OCI-M1 (cell line): ENCODE data around the gene GNA12.

Experiments used
- DNase-seq: peaks from one replicate; lab custom pipeline; 2025; lab: John Stamatoyannopoulos, UW

The GNA12 gene

DNA sequence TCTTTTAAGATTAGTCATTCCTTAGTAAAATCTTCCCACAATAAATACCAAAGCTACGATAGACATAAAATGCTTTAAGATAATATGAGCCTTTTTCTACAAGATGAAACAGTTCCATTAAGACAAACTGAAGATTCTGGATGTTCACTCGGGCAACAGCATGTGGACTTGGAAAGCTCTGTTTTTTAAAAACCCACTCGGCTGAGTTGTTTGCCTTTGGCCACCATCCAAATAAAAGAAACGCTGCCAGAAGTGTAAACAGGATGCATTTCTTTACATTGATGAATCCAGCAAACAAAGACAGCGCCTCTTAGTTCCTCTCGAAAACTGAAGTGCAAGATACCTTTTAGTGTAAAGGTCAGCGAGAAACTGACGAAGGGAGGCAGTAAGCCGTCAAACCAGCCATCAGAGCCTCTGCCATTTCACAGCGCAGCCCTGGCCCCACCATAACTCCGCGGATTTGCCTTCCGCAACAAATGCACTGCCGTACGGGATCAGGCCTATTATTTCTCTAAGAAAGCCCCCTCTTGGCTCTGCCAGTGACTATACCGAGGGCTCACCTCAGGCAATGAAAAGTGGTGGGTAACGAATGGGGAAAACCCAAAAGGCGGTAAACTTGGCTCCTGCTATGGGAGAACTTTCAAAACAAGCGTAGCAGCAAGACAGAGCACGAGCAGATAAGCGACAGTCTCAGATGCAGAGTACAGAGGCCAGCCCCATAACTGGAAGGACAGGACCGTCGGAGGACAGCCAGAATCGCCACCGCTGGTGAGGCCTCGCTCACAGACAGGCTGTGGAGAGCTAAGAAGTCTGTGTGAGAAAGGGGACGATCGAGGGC, 41.4 kb downstream of the GNA12 start:
- no peak for DNase-seq

- DNase-seq, result no peak
Observed at GRCh38 chr7:2802101-2802500, 42.0 kb downstream of the GNA12 start.

DNA sequence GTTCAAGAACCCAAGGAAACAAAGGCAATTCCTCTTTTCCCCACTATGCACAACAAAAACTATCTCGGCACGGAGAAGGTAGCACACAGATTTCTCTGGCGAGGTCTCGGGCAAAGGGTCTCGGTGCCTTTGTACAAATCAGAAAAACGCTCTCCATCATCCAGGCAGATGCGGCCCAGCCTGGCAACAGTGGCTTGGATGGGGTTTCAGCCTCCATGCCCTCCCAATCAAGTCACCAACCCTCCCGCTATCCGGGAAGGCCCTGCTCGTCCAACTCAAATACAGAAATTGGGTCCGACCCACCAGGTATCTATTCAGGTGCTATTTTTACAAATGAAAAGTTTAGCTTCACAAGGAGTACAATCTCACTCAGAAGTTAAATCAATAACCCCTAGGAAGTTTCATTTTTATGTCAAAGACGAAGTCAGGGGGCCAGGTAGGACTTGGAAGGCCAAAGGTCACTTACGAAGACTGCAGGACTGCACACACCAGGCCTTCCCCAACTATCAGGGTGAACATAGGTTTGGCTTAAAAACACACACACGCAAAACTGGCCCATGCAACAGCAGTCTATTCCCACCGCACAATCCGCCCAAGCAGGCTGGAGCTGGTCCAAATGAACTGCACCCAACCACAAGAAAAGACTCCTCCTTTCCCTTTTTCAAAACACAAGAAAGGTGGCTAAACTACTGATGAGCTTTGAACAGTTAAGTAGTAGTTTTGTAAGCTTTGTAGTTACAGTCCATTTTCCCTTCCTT, 43.0 kb downstream of the GNA12 start:
- peak; percentile 62 for DNase-seq

- DNase-seq, result no peak
Observed at GRCh38 chr7:2800220-2800930, 43.7 kb downstream of the GNA12 start.

DNA sequence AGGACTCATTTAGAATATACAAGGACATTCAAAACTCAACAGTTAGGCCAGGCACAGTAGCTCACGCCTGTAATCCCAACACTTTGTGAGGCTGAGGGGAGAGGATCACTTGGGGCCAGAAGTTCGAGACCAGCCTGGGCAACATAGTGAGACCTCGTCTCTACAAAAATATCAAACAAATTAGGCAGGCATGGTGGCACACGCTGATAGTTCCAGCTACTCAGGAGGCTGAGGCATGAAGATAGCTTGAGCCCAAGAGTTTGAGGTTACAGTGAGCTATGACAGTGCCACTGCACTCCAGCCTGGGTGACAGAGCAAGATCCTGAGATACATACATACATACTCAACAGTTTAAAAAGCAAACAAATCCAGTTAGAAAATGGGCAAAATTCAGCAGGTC, 44.9 kb downstream of the GNA12 start:
- peak; percentile 36 for DNase-seq

- no peak for DNase-seq
Observed at GRCh38 chr7:2798669-2799068, 45.4 kb downstream of the GNA12 start.

DNA sequence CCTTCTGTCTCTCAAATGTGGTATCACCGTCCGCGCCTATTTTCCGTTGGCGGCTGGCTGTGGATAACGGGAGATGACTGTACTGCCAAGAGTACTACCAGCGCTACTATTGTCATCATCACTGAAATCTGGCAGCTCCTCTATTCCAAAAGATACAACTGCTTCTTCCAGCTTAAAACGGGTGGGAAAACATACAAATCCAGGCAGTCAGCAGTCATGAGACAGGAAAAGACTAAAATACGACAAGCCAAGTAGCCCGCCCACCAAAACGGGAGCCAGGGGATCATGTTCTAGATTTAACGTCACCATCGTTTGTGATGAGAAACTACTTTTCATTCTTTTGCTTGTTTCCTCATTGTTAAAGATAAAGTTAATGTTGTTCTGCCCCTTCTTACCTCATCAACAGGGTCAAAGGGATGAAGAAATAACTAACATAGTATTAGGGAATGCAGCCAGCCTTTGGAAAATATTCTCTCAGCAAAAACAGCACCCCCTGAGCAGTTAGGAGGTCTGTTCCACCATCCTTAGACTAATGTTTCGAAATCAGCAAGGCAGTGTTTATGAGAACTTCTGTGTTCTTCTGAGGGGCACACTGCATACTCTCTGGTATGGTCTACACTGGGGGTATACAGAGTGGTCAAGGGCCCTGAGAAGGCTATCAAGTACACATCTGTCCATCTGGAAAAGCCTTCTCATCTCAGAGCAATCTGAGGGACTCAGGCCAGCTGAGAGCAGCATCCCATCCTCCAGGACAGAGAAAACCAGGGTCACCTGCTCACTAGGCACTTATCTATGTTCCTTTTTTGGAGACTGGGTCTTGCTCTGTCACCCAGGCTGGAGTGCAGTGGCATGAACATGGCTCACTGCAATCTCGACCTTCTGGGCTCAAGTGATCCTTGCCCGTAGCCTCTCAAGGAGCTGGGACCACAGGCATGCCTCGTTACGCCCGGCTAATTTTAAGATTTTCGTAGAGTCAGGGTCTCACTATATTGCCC, 47.5 kb downstream of the GNA12 start:
- DNase-seq, result no peak

DNA sequence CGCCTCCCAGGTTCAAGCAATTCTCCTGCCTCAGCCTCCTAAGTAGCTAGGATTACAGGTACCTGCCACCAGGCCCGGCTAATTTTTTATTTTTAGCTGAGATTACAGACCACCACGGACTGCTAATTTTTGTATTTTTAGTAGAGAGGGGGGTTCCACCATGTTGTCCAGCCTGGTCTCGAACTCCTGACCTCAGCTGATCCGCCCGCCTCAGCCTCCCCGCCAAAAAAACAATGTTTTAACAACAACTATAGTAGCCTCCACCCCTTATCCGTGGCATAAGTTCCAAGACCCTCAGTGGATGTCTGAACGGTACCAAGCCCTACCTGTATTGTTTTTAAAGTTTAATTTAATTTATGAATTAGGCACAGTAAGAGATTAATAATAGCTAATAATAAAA, 48.2 kb downstream of the GNA12 start:
- no peak for DNase-seq

- DNase-seq, result no peak
Observed at GRCh38 chr7:2794836-2795636, 49.1 kb downstream of the GNA12 start.

- no peak for DNase-seq
Observed at GRCh38 chr7:2792856-2793487, 51.1 kb downstream of the GNA12 start.

- no peak for DNase-seq
Observed at GRCh38 chr7:2792235-2792634, 51.9 kb downstream of the GNA12 start.

DNA sequence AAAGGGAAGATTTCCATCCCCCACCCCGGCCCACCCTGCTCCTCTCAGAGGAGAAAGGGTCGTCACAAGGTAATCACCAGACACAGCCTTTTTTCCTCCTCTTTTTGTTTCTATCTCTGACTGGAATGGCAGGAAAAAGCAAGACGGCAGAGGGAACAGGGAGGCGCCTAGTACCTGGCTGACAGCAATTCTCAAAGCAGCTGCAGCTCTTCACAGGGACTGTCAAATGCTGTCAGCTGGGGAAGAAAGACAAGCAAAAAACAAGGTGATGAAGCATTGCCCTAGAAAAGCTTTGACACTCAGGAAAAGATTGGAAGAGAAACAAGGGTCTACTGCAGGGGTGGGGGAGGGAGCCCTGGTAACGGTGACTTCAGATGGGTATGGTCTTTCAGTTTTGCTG, 52.7 kb downstream of the GNA12 start:
- no peak for DNase-seq

GRCh38 chr7:2787251-2787951, 56.7 kb downstream of the GNA12 start:
- DNase-seq, result no peak

DNA sequence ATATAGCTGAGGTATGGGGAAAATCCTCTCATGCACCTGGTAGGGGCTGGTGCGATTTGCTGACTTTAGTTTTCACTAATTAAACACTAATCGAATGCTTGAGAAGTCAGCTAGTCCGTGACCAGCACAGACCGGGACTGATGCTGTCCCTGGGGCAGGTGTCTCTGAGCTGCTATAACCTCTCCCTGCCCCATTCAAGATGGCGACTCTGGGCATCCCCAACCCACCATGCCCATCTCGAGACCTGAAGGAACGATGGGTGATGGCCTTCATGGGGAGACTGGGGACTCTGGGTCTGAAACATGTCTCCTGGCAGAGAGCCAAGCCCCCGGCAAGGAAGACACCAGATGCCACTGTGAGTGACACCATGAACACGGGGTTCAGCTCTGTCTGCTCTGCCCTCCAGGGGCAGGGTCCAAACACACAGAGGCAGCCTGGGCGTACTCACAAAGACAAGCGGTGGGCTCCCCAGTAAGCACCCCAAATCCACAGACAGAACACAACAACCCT, 57.4 kb downstream of the GNA12 start:
- no peak for DNase-seq

GRCh38 chr7:2785071-2785500, 59.0 kb downstream of the GNA12 start:
- DNase-seq, result no peak

DNA sequence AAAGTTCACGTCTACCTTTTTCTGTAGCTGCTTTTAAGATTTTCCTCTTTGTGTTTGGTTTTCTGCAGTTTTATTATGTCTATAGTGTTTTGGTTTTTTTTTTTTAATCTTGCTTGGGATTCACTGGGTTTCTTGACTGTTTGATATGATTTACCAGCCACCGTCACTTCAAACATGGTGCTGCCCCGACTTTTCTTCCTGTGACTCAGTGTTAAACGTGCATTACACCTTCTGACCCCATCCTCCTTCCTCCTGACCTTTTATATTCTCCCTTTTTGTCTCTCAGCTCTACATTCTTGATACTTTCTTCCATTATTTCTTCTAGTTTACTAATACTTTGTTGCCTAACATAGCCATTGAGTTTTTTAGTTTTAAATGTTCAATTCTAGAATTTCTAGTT, 61.5 kb downstream of the GNA12 start:
- no peak for DNase-seq

DNA sequence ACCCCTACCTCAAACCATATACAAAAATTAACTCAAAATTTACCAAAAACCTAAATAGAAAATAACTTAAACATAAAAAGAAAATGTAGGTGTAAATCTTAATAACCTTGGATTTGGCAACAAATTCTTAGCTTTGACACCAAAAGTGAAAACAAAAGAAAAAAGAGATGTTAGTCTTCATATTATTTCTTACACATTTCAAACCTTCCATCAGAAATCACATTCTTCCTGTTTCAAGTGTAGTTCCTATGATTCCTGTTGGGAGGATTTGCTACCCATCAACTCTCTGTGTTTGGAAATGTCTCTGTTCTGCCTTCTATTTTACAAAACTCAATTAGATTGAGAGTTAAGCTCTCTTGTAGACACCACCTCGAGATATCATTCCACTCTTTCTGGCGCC, 62.0 kb downstream of the GNA12 start:
- DNase-seq, result no peak

- no peak for DNase-seq
Observed at GRCh38 chr7:2781636-2782035, 62.5 kb downstream of the GNA12 start.

DNA sequence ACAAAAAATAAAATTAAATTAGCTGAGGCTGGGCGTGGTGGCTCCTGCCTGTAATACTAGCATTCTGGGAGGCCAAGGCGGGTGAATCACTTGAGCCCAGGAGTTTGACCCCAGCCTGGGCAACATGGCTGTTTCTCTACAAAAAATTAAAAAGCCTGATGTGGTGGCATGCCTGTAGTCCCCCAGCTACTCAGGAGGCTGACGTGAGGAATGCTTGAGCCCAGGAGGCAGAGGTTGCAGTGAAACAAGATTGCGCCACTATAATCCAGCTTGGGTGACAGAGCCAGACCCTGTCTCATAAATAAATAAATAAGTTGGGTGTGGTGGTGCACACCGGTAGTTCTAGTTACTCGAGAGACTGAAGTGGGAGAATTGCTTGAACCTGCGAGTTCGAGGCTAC, 65.1 kb downstream of the GNA12 start:
- no peak for DNase-seq
